Retinal pigment epithelial cell (primary cell): ENCODE data around the gene STIMATE.

Experiments used
- DNase-seq: peaks from one replicate; pipeline ENCODE4 v3.0.0-alpha.2; 2010; ENCODE audit warnings: low read depth
- H3K4me3 ChIP-seq: 2 replicates; pipeline ENCODE4 v1.5.1; 2011; ENCODE audit warnings: mild to moderate bottlenecking, low read length, control low read depth, moderate library complexity
- CTCF ChIP-seq: conservative IDR thresholded peaks from 2 replicates; pipeline ENCODE4 v1.5.1; 2011; ENCODE audit warnings: low read depth, low read length, control low read depth, inconsistent platforms

The STIMATE gene

DNA sequence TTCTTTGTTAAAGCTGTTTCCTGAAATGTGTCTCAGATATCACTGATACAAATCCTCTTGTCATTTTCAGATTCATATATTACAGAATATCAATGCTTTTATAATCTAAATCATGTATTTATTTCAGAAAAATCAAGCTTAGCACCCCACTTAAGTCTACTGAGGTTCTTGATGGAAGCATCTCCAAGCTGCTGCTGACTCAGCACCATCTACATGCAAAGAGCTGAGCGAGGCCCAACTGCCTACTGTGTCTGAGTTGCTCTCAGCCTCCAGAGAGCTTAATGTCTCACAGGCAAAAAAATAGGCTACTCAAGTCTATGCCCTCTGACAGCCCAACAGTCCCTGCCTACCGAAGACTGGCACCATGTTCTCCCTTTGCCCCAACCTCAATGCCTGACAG lies 29.2 kb upstream of the STIMATE start:
- H3K4me3 ChIP-seq: no peak overlapping the region
- no peak for DNase-seq
- TF ChIP-seq CTCF: no peak

GRCh38 chr3:52925405-52926313 lies 28.3 kb upstream of the STIMATE start:
- no peak overlapping the region for H3K4me3 ChIP-seq
- no peak for DNase-seq
- no peak for TF ChIP-seq CTCF

DNA sequence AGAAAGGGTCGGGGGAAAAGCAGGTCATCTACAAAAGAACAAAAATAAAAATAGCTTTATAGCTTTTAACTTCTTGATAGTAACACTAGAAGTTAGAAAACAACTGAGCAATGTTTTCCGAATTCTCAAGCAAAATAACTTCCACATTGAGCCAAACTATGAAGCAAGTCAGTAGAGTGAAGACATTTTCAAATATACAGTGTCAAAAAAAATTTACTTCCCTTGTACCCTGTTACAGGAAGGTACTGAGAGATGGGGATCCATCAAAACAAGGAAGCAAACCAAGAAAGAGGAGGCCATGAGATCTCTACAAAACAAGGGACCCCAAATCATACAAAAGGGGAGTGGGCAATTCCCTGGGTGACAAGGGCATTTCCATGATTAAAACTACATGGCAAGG lies 26.6 kb upstream of the STIMATE start:
- TF ChIP-seq CTCF: no peak
- no peak for DNase-seq
- H3K4me3 ChIP-seq: no peak overlapping the region

DNA sequence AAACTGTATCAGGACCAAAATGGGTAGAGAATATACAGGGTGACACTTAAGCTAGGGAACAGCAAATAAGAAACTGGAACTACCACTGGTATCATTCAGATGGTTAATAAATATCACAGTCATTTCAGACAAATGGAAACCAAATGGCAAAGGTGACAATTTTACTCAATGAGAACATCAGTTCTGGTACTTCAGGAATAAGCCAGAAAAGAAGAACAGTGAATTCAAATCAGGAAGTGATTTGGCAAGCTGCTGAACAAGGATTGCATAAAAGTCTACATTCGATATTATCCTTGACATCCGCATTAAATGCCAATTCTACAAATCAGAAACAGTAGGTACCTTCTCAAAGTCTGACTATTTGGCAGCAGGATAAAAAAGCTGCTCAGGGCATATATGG lies 23.5 kb upstream of the STIMATE start:
- no peak for DNase-seq

DNA sequence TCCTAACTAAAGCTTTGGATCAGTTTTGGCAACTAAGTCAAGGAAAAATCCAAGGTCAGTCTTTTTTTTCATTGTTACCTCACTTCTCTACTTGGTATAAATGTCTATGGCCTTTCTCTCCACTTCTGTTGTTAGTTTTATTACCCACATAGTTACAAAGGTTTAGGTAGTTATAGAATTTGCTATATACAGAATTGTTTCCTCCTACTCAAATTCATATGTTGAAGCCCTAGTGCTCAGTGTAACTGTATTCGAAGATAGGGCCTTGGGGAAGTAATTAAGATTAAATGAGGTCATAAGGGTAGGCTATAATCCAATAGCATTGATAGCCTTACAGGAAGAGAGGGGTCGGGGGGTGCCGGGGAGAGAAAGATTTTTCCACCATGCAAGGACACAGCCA lies 19.7 kb upstream of the STIMATE start:
- TF ChIP-seq CTCF: no peak
- no peak overlapping the region for H3K4me3 ChIP-seq
- no peak for DNase-seq

More for the DNA sequence above, 23.5 kb upstream of the STIMATE start:
- TF ChIP-seq CTCF: no peak
- no peak overlapping the region for H3K4me3 ChIP-seq

DNA sequence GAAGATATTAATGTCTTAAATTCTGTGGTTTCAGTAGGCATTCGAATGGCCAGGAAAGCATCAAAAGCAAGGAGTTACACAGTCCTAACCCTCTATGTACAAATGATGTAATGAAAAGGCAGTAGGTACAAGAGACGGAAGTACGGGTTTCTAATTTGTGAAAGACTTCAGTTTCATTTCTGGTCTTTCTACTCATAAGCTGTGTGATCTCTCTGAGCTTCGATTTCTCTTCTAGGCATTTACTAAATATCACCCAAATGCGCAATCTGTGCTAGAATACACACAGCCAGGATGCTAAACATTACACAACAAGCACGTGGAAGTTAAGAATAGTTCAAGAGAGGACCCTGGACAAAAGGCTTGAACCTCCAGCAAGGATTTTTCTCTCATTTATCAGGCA lies 17.9 kb upstream of the STIMATE start:
- no peak for DNase-seq
- no peak overlapping the region for H3K4me3 ChIP-seq
- TF ChIP-seq CTCF: no peak

DNA sequence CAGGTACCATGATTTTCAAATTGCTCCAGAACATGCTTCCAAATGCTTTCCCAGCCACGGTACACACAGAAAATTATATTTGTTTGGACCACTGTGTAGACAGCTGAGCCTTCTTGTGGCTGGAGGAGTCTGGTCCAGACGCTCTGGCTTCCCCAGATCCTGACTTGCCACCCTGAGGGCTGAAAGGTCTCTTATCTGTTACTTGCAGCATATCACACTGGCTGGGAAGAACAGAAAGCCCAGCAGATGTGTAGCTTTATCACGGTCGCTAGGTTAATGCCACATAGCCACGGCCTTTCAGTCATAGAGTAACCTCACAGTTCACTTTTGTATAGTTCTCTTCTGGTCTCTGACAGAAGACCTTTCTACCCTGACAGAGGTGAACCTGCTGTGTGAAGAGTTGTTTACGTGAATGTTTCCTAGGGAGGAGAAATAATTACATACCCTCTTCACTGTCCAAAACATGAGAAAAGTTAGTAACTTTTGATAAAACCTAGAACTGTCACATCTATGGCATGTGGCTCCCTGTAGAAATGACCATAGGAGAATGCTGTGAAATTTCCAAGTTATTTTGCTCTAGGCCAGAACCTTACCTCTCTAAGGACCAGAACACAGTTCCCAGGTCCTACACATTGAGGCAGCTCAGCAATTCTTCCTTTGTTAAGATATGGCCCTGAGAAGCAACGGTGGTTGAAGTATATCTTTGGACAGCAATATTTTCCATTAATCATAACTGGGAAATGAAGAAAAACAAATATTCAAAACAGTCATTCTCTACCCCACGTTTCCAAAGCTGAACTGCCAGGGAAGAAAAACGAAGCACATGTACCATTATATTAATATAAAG lies 15.8 kb upstream of the STIMATE start:
- no peak for TF ChIP-seq CTCF
- H3K4me3 ChIP-seq: no peak overlapping the region
- no peak for DNase-seq
